Lower leg skin (tissue), 4 donors: ENCODE measurements around the gene CHERP. TPM values are rescaled to one million over a fixed set of nuclear protein-coding genes. Genes with fewer than 3 reads are reported as not detected.

ENCODE experiments used
- DNase-seq, 2 donors: peaks; one replicate each; pipeline ENCODE4 v3.0.0-alpha.2; 2019; ENCODE audit warnings: low spot score in 2 of 2
- H3K4me3 ChIP-seq: fragments of 200-600 bp; sonication (generic); 2 replicates; pipeline ENCODE4 v1.5.1; 2017; ENCODE audit warnings: mild to moderate bottlenecking, low read depth; ENCODE audit not compliant: poor library complexity, severe bottlenecking
- CTCF ChIP-seq, 3 donors: fragments of 450-650 bp; IDR thresholded peaks; one replicate each; pipeline ENCODE4 v1.5.1; 2016; ENCODE audit warnings: antibody characterized with exemption in 3 of 3, mild to moderate bottlenecking in 3 of 3, moderate library complexity in 2 of 3
- POLR2A ChIP-seq, 2 donors: fragments of 450-650 bp; IDR thresholded peaks; one replicate each; pipeline ENCODE4 v1.6.1; 2016 to 2017; ENCODE audit warnings: antibody characterized with exemption in 2 of 2, mild to moderate bottlenecking in 1 of 2, moderate library complexity in 1 of 2
- WGBS, 2 donors: methylation state at CpG; one replicate each; pipeline ENCODE4 v1.1.5; 2018; 5-methylcytosine and 5-hydroxymethylcytosine counted together
- intact Hi-C: fragments of 100-400 bp; cut with DNase I; formaldehyde crosslinking; loops from one replicate; pipeline ENCODE4 v1.15.0; 2023; ENCODE audit warnings: low total_unique reads
- total RNA-seq, 4 donors: library from RNA; depleted of rRNA; stranded (reverse); fragments of >200 nt; gene quantifications; one replicate each; pipeline ENCODE4 v1.1.0, GENCODE V29; 2016

The CHERP gene
- total RNA-seq, 4 donors from 2014 or later, result 9.7 to 32.7 (median 12.6) TPM

- DNase-seq, result no peak
- TF ChIP-seq POLR2A (IDR thresholded peaks at IDR 0.05) (no peak), CTCF (IDR thresholded peaks at IDR 0.05) (no peak)
- intact Hi-C loops, result no loop called here
- no peak overlapping the region for H3K4me3 ChIP-seq
- WGBS, 2 donors, result 77 to 80% methylated on average over 16 to 17 of the region's 17 CpGs
These were observed 35.3 kb upstream of the CHERP start for GRCh38 chr19:16577531-16577985.

GRCh38 chr19:16576690-16577530, 34.7 kb upstream of the CHERP start:
- no peak for TF ChIP-seq CTCF (IDR thresholded peaks at IDR 0.05)
- no peak for TF ChIP-seq POLR2A (IDR thresholded peaks at IDR 0.05)
- intact Hi-C loops, result no loop called here
- DNase-seq, result no peak
- no peak overlapping the region for H3K4me3 ChIP-seq
- WGBS, 2 donors, result 90 to 91% methylated on average over 13 to 47 of the region's 52 CpGs

- DNase-seq, result no peak
- intact Hi-C loops, result no loop called here
- TF ChIP-seq POLR2A (IDR thresholded peaks at IDR 0.05) (no peak), CTCF (IDR thresholded peaks at IDR 0.05) (no peak)
- no peak overlapping the region for H3K4me3 ChIP-seq
- WGBS, 2 donors, result 88 to 91% methylated on average over 42 to 48 of the region's 48 CpGs
These were observed 33.8 kb upstream of the CHERP start for GRCh38 chr19:16575861-16576689.

- no peak overlapping the region for H3K4me3 ChIP-seq
- DNase-seq, result no peak
- TF ChIP-seq CTCF (IDR thresholded peaks at IDR 0.05), result no peak
- TF ChIP-seq POLR2A (IDR thresholded peaks at IDR 0.05), result no peak
- WGBS, 2 donors, result 81 to 85% methylated on average over 2 of the region's 2 CpGs
- intact Hi-C loops, result no loop called here
These were observed 33.0 kb upstream of the CHERP start for GRCh38 chr19:16575282-16575681.

GRCh38 chr19:16573925-16574324, 31.7 kb upstream of the CHERP start:
- no peak for DNase-seq
- intact Hi-C loops, result no loop called here
- TF ChIP-seq POLR2A (IDR thresholded peaks at IDR 0.05) (no peak), CTCF (IDR thresholded peaks at IDR 0.05) (no peak)
- no peak overlapping the region for H3K4me3 ChIP-seq
